ENCODE data around the gene VIPR2.
"Not testable (repeated sequence)": the region's sequence is repeated elsewhere in the genome, so short reads cannot be mapped to it uniquely, and the experiment has no call there.

The VIPR2 gene

DNA sequence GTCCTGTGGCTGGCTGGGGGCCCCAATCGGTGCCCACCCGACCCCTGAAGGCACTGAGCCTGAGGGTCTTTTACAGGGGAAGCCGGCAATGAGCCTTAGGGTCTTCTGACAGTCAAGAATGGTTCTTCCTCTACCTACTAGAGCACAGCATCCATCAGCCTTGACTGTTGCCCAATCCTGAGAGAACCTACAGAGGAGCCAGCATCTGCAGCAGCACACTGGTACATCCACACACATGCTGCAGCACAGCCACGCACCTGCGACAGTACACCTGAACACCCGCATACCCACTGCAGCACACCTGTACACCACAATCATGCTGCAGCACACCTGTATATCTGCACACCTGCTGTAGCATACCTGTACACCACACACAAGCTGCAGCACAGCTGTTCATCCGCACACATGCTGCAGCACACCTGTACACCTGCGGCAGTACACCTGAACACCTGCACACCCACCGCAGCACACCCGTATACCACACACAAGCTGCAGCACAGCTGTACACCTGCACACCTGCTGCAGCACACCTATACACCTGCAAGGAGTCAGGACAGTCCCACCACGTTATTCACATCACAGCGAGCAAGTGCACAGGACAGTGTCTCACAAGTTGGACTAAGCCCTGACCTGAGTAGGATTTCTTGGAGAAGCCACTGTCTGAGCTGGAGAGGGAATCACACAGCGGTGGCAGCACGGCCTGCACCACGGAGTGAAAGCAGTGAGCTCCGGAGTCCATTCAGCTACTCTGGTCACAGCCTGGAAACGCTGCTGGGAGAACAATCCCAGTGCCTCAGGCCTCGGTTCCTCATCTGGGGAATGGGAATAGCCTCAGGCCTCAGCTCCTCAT, 56.4 kb downstream of the VIPR2 start:
- peak; percentile 8 for DNase-seq

DNA sequence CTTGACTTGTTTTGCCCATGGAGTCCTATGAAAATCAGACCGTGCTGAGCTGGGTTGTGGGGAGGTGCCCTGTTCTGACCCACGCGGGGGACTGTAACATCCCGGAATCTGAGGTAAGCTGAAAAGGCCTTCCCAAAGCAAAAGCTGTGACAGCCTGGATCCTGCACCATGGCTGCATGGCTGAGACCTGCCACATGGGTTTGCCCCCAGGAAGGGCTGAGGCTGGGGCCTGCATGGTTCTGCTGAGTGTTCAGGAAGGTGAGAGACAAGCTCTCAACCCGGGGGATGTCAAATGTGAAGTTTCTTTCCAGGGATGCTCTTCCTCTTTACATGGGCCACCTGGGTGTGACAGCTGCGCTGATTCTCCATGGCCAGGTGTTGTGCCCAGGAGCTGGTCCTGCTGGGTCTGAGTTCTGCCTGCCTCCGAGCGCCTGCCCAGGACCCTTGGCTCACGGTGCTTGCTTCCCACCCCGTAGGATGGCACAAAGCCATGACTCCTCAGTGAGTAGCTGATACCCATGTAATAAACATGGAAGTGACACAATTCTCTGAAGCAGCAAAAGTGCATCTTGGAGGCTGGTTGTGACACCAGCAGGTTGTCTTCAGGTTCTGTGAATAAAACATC, 58.3 kb downstream of the VIPR2 start:
- no peak for DNase-seq

GRCh38 chr7:159084069-159084801, 60.4 kb downstream of the VIPR2 start:
- no peak for DNase-seq

DNA sequence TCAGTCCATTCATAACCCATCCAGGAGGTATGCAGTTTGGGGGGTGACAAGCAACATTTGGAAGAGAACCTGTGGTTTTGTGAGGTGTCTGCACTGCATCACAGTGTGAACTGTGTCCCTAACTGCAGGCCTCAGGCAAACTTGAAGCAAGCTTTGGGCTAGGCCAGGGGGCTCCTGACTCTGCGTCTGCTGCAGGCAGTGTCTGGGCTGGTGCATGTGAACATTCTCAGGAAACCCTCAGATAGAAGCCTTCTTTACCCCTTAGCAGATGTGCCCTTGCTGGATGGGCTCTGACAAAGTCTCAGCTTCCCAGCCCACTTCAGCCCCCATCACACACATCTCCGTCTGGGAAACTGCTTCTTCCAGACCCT, 61.0 kb downstream of the VIPR2 start:
- DNase-seq, result no peak

DNA sequence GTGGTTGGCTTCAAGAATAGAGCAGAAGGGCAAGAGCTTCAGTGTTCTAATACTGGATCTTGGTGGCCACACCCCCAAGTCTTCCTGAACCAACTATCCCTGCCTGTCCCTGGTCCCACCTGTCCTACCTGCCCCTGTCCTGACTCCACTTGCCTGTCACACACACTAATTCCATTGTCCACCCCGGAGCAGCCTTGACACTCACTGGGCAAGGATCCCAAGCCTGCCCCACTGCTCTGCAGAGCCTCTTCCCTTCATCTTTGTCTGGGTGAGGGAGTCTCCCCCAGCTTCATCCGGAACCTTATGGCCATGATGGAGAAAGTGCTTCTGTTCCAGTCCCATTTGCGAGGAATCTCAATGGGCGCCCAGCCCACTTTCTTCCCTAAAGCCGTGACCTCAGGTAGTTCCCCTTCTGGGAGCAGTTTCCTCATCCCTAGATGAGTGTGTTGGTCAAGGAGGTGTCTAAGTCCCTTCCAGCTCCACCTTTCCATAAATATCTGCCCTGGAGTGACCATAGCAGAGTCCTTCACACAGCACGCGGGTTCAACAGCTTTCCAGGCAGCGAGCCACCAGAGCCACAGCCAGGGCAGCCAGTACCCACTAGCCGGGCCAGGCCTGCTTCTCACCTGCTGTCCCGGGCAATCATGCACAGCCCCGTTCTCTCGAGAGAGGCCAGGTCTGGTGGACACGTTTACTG, 61.5 kb downstream of the VIPR2 start:
- DNase-seq, result no peak

DNA sequence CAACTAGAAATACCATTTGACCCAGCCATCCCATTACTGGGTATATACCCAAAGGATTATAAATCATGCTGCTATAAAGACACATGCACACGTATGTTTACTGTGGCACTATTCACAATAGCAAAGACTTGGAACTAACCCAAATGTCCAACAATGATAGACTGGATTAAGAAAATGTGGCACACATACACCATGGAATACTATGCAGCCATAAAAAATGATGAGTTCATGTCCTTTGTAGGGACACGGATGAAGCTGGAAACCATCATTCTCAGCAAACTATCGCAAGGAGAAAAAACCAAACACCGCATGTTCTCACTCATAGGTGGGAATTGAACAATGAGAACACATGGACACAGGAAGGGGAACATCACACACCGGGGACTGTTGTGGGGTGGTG, 62.6 kb downstream of the VIPR2 start:
- not testable (repeated sequence) for DNase-seq

GRCh38 chr7:159078911-159079270, 65.8 kb downstream of the VIPR2 start:
- DNase-seq, result no peak

DNA sequence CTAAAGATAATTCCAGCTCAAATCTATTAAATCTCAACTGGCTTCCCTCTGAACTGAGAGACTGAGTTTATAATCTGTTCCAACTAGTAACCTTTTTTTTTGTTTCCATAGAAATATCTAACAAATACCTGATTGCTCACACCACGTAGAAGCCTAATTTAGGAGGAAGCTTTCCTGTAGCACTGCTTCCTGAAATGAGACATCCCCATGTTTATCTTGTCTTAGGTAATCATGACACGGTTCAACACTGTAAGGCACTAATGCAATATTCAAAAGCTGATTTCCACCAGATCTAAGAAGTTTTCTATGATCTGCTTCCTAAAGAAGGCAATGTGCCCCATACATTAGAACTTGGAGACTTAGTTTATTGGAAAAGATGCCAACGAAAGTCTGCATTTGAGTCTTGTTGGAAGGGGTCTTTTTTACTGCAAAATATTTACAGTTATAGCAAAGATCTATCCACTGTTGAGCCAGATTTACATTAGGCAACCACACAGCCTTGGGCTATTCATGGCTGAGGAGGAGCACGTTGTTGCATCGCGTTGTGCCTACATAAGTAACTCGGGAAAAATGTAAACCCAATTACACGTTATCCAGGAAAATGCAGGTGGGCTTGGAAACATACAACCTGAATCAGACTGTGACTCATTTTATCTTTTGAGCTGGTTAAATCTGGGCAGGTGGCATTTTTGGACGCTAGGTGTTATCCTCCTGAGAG, 66.3 kb downstream of the VIPR2 start:
- no peak for DNase-seq

- no peak for DNase-seq
Observed at GRCh38 chr7:159076333-159076732, 68.3 kb downstream of the VIPR2 start.

- no peak for DNase-seq
Observed at GRCh38 chr7:159075563-159076238, 69.0 kb downstream of the VIPR2 start.

- DNase-seq, result no peak
Observed at GRCh38 chr7:159071260-159071659, 73.4 kb downstream of the VIPR2 start.

DNA sequence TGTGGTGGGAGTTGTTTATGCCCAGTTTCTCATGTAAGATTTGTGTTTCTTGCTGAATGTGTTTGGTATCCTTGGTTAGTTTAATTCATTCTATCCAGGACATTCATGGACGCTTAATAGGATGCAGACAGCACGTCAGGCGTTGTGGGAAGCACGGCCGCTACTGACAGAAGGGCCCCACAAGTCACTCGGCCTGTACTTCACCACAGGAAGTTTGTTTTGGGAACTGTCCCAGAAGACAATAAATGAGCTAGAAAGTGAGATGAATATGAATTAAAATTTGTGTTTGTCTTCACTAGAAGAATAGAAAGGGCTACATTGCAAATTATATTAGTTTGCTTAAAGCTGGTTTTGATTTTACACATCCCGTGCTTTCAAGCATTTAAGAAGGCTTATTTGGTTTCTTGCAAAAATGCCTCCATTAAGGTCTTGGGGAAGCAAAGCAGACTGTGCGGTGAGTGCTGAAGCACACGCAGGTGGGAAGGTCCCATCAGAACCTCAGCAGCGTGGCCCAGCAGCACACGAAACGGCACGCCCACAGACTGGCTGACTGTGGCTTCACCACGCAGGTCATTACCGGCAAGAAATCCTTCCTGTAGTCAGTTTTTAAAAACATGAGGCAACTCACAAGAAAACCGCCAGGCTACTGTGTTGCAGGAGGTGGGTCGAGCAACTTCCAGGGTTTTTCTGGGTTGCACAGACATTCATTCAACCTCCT, 74.1 kb downstream of the VIPR2 start:
- DNase-seq, result no peak

GRCh38 chr7:159068893-159069448, 75.7 kb downstream of the VIPR2 start:
- no peak for DNase-seq

- DNase-seq, result peak; percentile 13
Observed at GRCh38 chr7:159068488-159068811, 76.2 kb downstream of the VIPR2 start.

DNA sequence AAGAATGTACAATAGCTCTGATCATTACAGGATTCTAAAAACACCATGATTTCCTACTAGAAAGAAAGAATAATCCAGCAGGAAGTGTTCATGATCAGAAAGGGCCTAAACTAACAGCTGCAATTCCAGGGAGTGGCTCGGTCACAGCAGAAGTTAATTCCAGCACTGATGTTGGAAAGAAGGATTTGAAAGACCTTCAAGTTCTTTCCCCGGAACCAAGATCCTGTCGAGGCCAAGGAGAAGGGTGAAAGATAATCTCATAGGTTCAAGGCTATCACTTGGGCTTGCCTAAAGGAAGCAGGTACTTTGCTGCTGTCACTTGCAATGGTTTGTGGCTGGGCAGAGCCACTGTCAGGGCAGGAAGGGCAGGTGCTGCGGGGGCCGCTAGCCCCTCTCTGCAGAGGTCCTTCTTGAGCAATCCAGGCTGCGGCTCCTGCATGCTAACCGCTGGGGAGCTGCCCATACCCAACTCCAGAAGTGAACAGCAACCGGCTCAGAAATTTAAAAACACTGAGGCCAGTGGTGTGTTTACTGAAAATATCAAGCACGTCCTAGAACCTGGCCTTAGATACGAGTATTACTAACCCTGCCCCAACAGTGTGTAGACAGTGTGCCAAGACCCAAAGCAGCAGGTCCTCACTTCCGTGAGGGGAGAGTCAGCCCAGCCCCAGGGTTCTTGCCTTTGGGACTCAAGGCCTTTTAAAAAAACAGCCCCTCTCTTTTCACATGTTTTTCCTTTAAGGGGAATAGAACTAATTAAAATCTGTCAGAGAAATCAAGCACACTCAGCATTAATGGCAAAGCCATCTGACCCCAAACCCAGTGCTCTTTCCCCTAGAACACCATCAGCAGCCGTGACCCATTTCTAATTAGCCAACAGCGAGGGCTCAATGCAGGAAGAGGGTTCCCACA, 76.8 kb downstream of the VIPR2 start:
- no peak for DNase-seq

DNA sequence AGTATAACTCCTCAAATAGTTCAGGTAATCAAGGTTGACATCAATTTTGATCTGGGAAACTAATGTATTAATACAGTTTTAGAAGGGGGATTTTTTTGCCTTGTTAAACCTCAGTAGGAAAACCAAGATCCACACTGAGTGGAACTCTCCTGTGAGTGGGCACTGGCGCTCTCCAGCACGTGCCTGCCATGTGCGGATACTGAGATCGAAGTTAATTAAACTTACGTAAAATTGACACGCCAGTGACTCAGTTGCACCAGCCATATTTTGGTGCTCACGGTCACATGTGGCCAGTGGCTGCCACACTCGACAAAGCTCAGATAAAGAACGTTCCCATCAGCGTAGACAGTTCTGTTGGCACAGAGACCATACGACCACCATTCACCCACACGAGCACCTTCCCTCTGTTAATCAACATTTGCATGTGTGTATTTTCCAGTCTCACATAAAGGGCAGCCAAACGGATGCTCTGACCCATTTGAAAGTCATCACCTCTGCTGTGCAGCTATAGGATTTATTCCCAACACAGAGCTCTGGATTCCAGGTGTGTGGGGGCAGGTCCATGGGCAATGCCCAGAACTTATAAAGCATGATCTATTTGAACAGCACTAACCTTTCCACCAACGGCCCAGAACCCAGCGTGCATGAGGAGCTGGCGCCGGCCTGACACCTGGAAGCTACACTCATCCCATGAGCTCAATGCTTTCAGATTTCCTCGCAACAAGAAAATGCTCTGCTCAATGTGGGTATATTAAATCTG, 77.7 kb downstream of the VIPR2 start:
- DNase-seq, result no peak

DNA sequence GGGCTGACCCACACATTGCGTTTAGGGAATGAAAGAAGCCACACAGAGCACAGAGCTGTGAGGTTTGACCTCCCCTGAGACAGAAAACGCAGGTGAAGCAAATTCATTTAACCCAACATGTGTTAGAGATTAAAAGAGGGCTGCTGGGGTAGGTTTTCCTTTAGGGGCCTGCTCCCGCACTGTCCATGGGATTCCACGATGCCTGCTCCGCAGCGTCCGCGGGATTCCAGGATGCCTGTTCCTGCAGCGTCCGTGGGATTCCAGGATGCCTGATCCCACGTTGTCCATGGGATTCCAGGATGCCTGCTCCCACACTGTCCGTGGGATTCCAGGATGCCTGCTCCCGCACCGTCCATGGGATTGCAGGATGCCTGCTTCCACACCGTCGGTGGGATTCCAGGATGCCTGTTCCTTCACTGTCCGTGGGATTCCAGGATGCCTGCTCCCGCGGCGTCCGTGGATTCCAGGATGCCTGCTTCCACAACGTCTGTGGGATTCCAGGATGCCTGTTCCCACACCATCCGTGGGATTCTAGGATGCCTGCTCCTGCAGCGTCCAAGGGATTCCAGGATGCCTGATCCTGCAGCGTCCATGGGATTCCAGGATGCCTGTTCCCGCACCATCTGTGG, 78.7 kb downstream of the VIPR2 start:
- DNase-seq, result no peak

- no peak for DNase-seq
Observed at GRCh38 chr7:159064816-159065510, 79.7 kb downstream of the VIPR2 start.
